CD4-positive, alpha-beta T cell (primary cell): ENCODE measurements around the gene NUMA1. TPM values are rescaled to one million over a fixed set of nuclear protein-coding genes. Genes with fewer than 3 reads are reported as not detected.

Experiments
- ATAC-seq: fragments of 200-7000 bp; cut with Tn5 transposase; one replicate; pipeline ENCODE4 v1.10.0; 2022; ENCODE audit warnings: mild to moderate bottlenecking; ENCODE audit not compliant: poor library complexity
- CTCF ChIA-PET: fragments of 350-600 bp; sonication (Branson Sonifier 250); formaldehyde crosslinking; loops from one replicate; lab custom pipeline; 2021; ENCODE audit warnings: antibody characterized with exemption, inconsistent platforms; lab: Charles Lee
- POLR2A ChIA-PET: fragments of 350-600 bp; sonication (Branson Sonifier 250); formaldehyde crosslinking; loops from one replicate; lab custom pipeline; 2021; ENCODE audit warnings: antibody characterized with exemption, inconsistent platforms; lab: Charles Lee
- DNase-seq, 14 experiments: peaks; one replicate each; pipeline ENCODE4 v3.0.0-alpha.2; 2013 to 2020; ENCODE audit warnings: mixed read lengths in 2 of 14
- H3K27ac ChIP-seq, 2 donors: one replicate each; pipeline versions ENCODE4 v1.5.1 to v1.7.0; 2013; ENCODE audit warnings: low read length in 2 of 2, low read depth in 1 of 2, mild to moderate bottlenecking in 1 of 2
- H3K27me3 ChIP-seq, 2 experiments: 1 replicate in 1 of 2; 2 replicates in 1 of 2; pipeline versions ENCODE4 v1.6.1 to v1.7.0; 2013; ENCODE audit warnings: low read length in 2 of 2, control low read depth in 1 of 2, mild to moderate bottlenecking in 1 of 2, moderate library complexity in 1 of 2; ENCODE audit not compliant: insufficient read depth in 2 of 2, control insufficient read depth in 1 of 2
- H3K36me3 ChIP-seq: one replicate; pipeline ENCODE4 v1.6.1; 2013; ENCODE audit warnings: low read length, control low read depth; ENCODE audit not compliant: insufficient read depth
- H3K4me1 ChIP-seq: one replicate; pipeline ENCODE4 v1.6.1; 2013; ENCODE audit warnings: low read length, control low read depth; ENCODE audit not compliant: insufficient read depth
- H3K4me3 ChIP-seq: one replicate; pipeline ENCODE4 v1.5.1; 2013; ENCODE audit warnings: mild to moderate bottlenecking, low read length, moderate library complexity
- H3K9me3 ChIP-seq, 2 experiments: 1 replicate in 1 of 2; 2 replicates in 1 of 2; pipeline versions ENCODE4 v1.6.1 to v1.7.0; 2013; ENCODE audit warnings: low read length in 2 of 2, mild to moderate bottlenecking in 2 of 2, control low read depth in 1 of 2, moderate library complexity in 1 of 2; ENCODE audit not compliant: control insufficient read depth in 1 of 2, insufficient read depth in 1 of 2
- H3K27ac Mint-ChIP-seq: one replicate; pipeline ENCODE4 v1.8.0; 2020; ENCODE audit warnings: mixed read lengths
- H3K27me3 Mint-ChIP-seq: one replicate; pipeline ENCODE4 v1.8.0; 2021; ENCODE audit warnings: mixed read lengths
- H3K36me3 Mint-ChIP-seq: one replicate; pipeline ENCODE4 v1.8.0; 2021; ENCODE audit warnings: low read depth, mixed read lengths
- H3K4me1 Mint-ChIP-seq: one replicate; pipeline ENCODE4 v1.8.0; 2021; ENCODE audit warnings: low read depth, mixed read lengths
- H3K4me3 Mint-ChIP-seq: one replicate; pipeline ENCODE4 v1.8.0; 2020; ENCODE audit warnings: mild to moderate bottlenecking, mixed read lengths
- H3K9me3 Mint-ChIP-seq: one replicate; pipeline ENCODE4 v1.8.0; 2020; ENCODE audit warnings: mixed read lengths
- CTCF ChIP-seq: fragments of 200-600 bp; IDR thresholded peaks from one replicate; pipeline ENCODE4 v1.8.0; 2022; ENCODE audit warnings: antibody characterized with exemption, mild to moderate bottlenecking
- intact Hi-C, 2 experiments: fragments of 100-400 bp; cut with DNase I in 1 of 2; cut with micrococcal nuclease in 1 of 2; formaldehyde crosslinking; loops; one replicate each; pipeline versions ENCODE4 v1.15.1 to v1.9.0; 2023 to 2025; cut with DNase I, micrococcal nuclease
- total RNA-seq, 174 experiments: library from RNA in 2 of 174; stranded (reverse) in 2 of 174; gene quantifications; one replicate each; pipeline ENCODE4 v1.2.3 and lab custom pipeline; 2021 to 2026

NUMA1 gene
- total RNA-seq, 2 experiments from 2014 or later: 191 to 197 TPM

DNA sequence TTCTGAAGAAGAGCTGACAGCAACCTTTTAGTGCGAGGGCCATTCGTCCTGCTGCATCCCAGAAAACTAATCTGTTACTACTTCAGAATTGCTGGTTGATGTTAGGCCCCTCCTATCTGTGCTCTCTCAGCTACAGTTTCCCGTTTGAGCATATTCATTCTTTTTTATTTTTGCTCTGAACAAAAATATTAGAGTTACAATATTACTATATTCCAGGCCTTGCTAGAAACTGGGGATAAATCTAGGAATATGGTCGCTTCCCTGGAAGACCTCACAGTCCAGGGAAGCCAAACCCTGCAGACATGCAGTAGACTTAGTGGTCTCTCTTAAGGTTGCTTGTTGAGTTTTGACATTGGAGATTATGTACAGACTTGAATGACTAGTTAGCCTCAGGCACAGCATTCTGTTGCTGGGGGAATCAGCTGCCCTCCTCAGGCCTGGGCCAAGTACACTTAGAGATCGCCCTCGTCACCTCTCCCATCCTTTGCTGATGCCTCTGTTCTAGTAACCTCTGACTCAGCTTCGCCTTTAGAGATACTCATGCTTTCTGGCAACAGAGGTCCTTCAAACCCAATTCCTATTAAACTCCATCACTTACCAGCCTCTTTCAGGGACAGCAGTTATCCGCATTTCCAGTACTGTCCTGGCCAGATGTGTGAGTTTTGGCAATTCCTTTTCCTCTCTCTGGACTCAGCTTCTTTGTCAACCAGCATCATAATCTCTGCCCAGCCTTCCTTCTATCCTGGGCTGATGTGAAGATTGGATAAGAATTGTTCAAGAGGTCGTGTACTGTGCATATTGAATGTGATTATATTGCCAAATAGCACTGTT lies 32.9 kb upstream of the NUMA1 start:
- H3K36me3 ChIP-seq: peaks cover 17% of the 10 kb centered on the region
- no peaks in the 10 kb centered on the region for H3K27me3 ChIP-seq
- H3K9me3 ChIP-seq: no peaks in the 10 kb centered on the region
- H3K27ac ChIP-seq: peak overlapping the region; percentile 97 to 98
- H3K4me1 ChIP-seq: peaks cover 17% of the 10 kb centered on the region
- peaks cover 19% of the 10 kb centered on the region for H3K4me1 Mint-ChIP-seq
- ChIA-PET CTCF (interaction anchor here (0.9 to 2.3 kb wide), 5 partner anchors 22 to 321 kb away, joined by 3 to 10 read pairs (median 3); partner anchors contain the start of gene CLPB), POLR2A (interaction anchor here (0.7 to 3.4 kb wide), 22 partner anchors 11 to 1667 kb away, joined by 3 to 52 read pairs (median 4); partner anchors contain the start of genes INPPL1, LAMTOR1, RNF121 and XNDC1N)
- intact Hi-C loops: loop anchor here (1.0 to 10.0 kb wide), 11 partner anchors 10 to 1764 kb away; partner anchors contain the start of genes LAMTOR1 (in 2 of the 2), LRRC51 (in 2 of the 2), NUMA1 (in 2 of the 2) and XNDC1N (in 2 of the 2)
- ATAC-seq: no peak
- H3K36me3 Mint-ChIP-seq: peaks cover 30% of the 10 kb centered on the region
- H3K9me3 Mint-ChIP-seq: no peaks in the 10 kb centered on the region
- TF ChIP-seq CTCF: no peak
- H3K4me3 Mint-ChIP-seq: peak overlapping the region; percentile 93
- peak overlapping the region; percentile 68 for H3K4me3 ChIP-seq
- DNase-seq: peak in 1 of 14 experiments; percentile 17
- peaks cover under 1% of the 10 kb centered on the region for H3K27me3 Mint-ChIP-seq
- H3K27ac Mint-ChIP-seq: peak overlapping the region; percentile 98

GRCh38 chr11:72112143-72112977 lies 32.0 kb upstream of the NUMA1 start, which contains the start of gene ANAPC15:
Gene ANAPC15 (minus strand): TSS chr11:72112695. CDS start chr11:72111276, 1,419 bp downstream.
- ChIA-PET POLR2A (interaction anchor here (0.7 to 3.4 kb wide), 24 partner anchors 10 to 1667 kb away, joined by 3 to 52 read pairs (median 4); partner anchors contain the start of genes IL18BP, INPPL1, LAMTOR1 and RNF121), CTCF (interaction anchor here (0.6 to 2.3 kb wide), 6 partner anchors 21 to 322 kb away, joined by 3 to 10 read pairs (median 4); partner anchors contain the start of gene CLPB)
- ATAC-seq (peak; percentile 84), DNase-seq (peak; percentile 93 to 99 (median 97))
- TF ChIP-seq CTCF: no peak
- Histone ChIP-seq H3K9me3 (no peaks in the 10 kb centered on the region), H3K36me3 (peaks cover 24% of the 10 kb centered on the region), H3K4me1 (peaks cover 17% of the 10 kb centered on the region), H3K27me3 (no peaks in the 10 kb centered on the region), H3K4me3 (peak within 1 kb of the TSS; percentile 68), H3K27ac (peak within 1 kb of the TSS; percentile 97 to 98)
- peaks cover 19% of the 10 kb centered on the region for H3K4me1 Mint-ChIP-seq
- no peaks in the 10 kb centered on the region for H3K27me3 Mint-ChIP-seq
- H3K4me3 Mint-ChIP-seq: peak within 1 kb of the TSS; percentile 93
- peaks cover 37% of the 10 kb centered on the region for H3K36me3 Mint-ChIP-seq
- intact Hi-C loops: loop anchor here (1.0 to 10.0 kb wide), 11 partner anchors 9 to 1765 kb away; partner anchors contain the start of genes LAMTOR1 (in 2 of the 2), LRRC51 (in 2 of the 2), NUMA1 (in 2 of the 2) and XNDC1N (in 2 of the 2)
- H3K27ac Mint-ChIP-seq: peak within 1 kb of the TSS; percentile 98
- H3K9me3 Mint-ChIP-seq: no peaks in the 10 kb centered on the region
